Upper lobe of left lung (tissue), 4 donors: ENCODE results near the gene TYROBP.

Source experiments
- CTCF ChIP-seq, 6 experiments: fragments of 450-650 bp in 4 of 6; fragments of 200-600 bp in 2 of 6; sonication (generic) in 2 of 6; IDR thresholded peaks; one replicate each; pipeline ENCODE4 v1.5.1; 2016 to 2019; ENCODE audit warnings: antibody characterized with exemption in 6 of 6
- EP300 ChIP-seq, 4 donors: sonication (generic); formaldehyde crosslinking; IDR thresholded peaks; one replicate each; pipeline ENCODE4 v1.5.1; 2017; ENCODE audit warnings: antibody characterized with exemption in 4 of 4, control low read depth in 2 of 4
- POLR2A ChIP-seq, 4 donors: fragments of 450-650 bp; IDR thresholded peaks; one replicate each; pipeline ENCODE4 v1.5.1; 2016 to 2017; ENCODE audit warnings: antibody characterized with exemption in 4 of 4, mild to moderate bottlenecking in 2 of 4

GRCh38 chr19:35882114-35882832, 25.8 kb downstream of the TYROBP start:
- peak in 5 of 6 experiments; percentile 34 to 51 (median 45) for TF ChIP-seq CTCF (IDR thresholded peaks at IDR 0.05)
- TF ChIP-seq POLR2A (IDR thresholded peaks at IDR 0.05) = no peak
- TF ChIP-seq EP300 (IDR thresholded peaks at IDR 0.05) = no peak
